Testis (tissue), 2 donors: ENCODE data around the gene ANKRD60.

Source experiments
- POLR2A ChIP-seq: fragments of 450-650 bp; IDR thresholded peaks from one replicate; pipeline ENCODE4 v1.6.1; 2017; ENCODE audit warnings: antibody characterized with exemption, mild to moderate bottlenecking, moderate library complexity
- TF ChIP-seq, protein P1 (sequence below), 3 experiments: fragments of 450-650 bp in 2 of 3; fragments of 200-600 bp in 1 of 3; sonication (generic) in 1 of 3; IDR thresholded peaks; one replicate each; pipeline ENCODE4 v1.5.1; 2016 to 2019; ENCODE audit warnings: antibody characterized with exemption in 3 of 3, mild to moderate bottlenecking in 2 of 3, moderate library complexity in 1 of 3

GRCh38 chr20:58235010-58235409 lies 6.6 kb upstream of the ANKRD60 start:
- TF ChIP-seq, protein P1, sequence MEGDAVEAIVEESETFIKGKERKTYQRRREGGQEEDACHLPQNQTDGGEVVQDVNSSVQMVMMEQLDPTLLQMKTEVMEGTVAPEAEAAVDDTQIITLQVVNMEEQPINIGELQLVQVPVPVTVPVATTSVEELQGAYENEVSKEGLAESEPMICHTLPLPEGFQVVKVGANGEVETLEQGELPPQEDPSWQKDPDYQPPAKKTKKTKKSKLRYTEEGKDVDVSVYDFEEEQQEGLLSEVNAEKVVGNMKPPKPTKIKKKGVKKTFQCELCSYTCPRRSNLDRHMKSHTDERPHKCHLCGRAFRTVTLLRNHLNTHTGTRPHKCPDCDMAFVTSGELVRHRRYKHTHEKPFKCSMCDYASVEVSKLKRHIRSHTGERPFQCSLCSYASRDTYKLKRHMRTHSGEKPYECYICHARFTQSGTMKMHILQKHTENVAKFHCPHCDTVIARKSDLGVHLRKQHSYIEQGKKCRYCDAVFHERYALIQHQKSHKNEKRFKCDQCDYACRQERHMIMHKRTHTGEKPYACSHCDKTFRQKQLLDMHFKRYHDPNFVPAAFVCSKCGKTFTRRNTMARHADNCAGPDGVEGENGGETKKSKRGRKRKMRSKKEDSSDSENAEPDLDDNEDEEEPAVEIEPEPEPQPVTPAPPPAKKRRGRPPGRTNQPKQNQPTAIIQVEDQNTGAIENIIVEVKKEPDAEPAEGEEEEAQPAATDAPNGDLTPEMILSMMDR (IDR thresholded peaks at IDR 0.05), result no peak
- no peak for TF ChIP-seq POLR2A
